Activated effector memory CD4-positive, alpha-beta T cell treated with Interleukin-2 at 50 U/mL for 16 hours (primary cell): ENCODE measurements around the gene ROR1.

Experiments used
- DNase-seq: peaks from one replicate; pipeline ENCODE4 v3.0.0-alpha.2; 2020

ROR1 gene

DNA sequence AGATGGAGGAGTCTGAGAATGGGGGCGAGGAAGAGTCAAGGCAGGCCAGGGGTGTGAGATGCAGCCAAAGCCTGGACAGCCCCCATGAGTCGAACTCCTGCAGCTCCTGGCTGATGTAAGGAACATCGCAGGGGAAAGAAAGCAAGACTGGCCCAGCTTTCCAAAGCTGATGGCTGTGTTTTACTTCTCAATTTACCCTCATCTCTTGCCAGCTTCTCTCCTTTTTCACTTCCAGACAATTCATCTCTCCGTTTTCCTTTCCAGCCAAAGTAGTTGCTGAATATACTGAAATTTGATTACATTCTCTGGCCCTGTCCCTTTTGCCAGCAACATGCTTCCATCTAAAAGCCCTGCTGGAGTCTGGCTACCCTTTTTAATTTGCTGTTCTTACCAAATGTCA is 389.6 kb downstream of the ROR1 start:
- DNase-seq: no peak

DNA sequence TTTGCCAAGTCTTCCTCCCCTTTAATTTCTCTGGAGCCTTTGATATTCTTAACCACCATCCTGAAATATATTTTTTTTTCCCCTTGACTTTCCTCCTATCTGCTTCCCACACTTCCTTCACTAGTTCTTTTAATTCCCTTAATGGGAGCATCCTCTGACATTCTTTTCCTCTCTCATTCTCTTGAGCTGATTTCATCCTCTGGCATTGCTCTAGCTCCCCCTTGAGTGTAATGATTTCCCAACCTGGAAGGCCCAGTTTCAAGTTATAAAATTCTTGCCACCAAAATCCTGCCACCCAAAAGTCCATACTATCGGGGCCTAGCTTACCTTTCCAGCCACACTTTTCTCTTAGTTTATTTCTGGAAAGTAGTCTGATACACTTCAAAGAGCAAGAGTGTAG is 390.2 kb downstream of the ROR1 start:
- DNase-seq: no peak

DNA sequence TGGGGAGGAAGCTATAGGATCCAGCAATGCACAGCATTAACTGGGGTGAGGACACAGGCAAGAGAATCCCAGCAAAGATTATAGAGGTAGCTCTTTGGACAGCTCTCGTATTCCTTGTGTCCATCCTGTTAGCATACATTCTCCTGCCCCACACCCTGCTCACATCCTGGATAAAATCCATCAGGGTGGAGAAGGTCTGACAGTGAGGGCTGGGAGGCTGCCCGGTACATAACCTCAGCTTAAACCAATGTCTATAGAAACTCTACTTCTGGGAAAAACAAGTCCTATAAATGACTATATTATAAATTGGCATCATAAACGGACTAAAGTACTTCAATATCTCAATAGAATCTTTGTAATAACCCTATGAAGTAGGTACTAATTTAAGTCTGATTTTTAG is 392.8 kb downstream of the ROR1 start:
- DNase-seq: no peak

DNA sequence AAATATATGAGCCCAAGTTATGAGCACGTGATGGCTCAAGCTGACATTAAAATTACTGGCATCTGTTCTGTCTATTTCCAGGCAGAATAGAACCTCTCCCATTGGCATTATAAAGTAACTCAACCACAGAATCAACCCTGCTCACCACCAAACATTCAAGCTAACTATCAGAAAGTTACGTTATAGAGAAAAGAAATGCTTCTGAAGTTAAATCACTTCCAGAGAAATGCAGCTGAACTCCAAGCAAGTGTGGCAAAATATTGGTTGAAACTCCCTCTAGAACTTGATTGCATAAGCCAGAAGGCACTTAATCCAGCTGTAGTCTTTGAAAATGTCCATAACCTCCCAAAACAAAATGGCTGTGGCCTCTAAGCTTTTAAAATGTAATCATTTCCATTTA is 393.4 kb downstream of the ROR1 start:
- DNase-seq: no peak

DNA sequence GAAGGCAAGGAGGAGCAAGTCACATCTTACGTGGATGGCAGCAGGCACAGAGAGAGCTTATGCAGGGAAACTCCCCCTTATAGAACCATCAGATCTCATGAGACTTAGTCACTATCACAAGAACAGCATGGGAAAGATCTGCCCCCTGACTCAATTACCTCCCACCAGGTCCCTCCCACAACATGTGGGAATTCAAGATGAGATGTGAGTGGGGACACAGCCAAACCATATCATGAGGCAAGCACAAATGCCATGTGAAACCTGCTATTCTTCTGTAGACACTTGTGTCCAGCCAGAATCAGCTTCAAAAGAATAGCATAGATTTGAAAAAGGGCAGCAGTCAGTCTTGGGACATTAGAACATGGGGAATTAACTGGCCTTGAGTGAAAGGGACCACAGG is 397.4 kb downstream of the ROR1 start:
- DNase-seq: no peak

DNA sequence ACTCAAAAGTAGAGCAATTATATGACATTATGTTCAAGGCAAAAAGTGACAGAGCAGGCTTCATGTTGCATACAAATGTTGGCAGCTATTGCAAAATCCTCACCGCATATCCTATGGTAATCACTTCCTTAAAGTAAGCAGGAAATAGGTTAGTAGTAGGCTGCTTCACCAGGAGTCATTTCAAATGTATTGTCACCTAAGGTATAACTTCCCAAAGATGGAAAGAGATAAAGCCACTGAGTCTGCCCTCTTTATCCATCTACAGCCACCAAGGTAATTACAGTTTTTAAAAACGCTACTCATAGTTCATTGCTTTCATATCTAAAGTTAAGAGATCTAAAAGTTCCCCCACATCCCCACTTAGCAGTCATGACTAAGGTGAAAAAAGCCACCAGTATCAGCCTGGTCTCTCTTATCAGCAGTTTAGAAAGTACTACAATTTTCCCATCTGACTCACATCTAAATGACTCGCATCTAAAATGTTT is 398.0 kb downstream of the ROR1 start:
- no peak for DNase-seq

DNA sequence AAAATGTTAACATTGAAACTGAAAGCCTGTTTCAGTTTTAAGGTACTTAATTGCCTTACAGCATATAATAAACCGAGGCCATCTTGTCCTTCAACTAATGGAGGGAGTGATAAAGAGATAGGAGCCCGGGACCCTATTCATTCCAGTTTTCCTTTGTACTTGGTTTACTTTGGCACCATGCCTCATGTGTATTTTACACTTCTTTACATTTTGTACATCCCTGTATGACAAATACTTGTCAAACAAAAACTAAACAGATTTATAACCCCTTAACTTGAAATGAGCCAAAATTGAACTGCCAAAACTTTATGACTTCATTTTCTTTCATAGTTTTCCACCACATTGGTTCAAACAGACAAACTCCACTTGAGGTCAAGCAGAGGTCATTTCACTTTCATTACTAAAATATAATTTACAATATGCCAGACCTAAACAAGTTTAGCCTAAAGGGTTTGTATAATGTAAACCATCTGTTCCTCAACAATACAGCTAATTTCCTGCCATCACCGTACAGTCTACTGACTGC is 398.7 kb downstream of the ROR1 start:
- no peak for DNase-seq

DNA sequence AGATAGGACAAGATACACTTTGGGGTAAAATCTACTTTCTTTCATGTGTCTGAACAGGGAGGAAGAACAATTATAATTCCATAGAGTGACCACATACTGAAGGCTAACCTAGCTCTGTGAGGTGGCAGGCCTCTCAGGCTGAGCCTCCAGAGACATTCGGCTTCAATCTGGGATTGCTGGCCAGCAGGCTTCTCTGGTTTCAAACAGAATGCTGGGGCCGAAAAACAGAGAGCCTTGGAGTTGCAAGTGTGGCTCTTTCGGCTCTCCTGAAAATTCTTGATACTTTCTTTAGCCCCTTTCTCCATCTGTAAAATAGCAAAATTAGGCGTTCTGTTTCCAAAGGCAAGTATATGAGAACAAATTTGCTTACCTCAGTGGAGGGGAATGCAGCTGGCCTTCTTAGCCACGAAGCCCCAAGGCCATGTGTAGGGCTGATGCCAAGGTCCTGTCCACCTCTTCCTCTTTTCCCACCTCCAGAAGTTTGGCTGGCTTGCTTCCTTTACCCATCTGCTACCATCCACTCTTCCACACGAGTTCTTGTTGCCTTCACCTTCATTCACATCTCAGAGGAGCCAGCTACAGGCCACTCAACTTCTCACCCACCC is 399.6 kb downstream of the ROR1 start:
- DNase-seq: no peak

DNA sequence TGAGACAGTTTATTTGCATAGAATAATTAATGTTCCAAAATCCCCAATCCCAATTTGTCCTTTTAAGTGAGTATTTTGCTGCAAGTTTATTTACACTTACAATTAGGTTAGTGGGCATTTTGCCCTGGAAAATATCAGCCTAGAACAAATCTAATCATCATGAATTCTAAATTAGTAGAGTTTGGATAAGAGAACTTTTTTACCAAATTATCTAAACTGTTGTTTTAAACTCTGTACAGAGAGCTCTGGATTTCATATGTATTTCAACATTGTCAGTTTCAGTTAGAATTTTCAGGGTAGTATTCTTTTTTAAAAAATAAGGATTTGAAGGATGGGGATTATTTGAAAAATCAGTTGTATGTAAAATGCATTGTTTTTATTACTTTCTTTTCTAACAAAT is 401.8 kb downstream of the ROR1 start:
- DNase-seq: no peak

DNA sequence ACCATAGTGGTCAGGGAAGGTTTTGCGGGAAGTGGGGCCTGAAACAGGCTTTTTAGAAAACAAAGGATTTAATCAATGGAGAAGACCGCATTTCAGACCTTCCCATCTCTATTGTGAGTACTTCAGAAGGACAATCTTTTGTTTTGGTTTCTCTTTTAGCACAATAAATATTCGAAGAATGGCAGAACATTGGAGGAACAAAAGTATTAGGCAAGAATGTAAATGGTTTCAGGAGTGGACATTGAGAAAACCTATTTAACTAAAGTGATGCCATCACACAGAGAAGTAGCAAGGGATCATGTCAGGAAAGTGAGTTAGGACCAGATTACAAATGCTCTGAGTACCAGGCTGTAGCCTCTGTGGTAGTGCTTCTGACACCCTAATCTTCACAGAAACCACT is 402.8 kb downstream of the ROR1 start:
- no peak for DNase-seq

DNA sequence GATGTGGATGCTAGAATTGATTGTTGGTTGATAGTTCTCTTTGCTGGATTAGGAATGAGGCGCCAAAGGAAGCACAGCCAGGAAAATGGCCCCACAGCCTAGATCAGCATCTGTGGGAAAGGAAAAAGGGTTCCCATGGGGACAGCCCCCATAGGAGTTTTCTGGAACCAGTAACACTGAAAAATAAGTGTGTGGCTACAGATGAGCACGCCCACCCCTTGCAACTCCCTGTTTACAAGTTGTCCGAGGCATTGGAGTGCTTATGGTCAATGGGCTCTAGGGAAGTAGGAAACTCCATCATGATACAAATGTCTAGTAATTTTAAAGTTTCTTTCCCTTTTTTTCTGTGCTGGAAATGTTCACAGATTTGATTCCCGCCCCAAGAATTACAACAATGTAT is 405.8 kb downstream of the ROR1 start:
- no peak for DNase-seq

DNA sequence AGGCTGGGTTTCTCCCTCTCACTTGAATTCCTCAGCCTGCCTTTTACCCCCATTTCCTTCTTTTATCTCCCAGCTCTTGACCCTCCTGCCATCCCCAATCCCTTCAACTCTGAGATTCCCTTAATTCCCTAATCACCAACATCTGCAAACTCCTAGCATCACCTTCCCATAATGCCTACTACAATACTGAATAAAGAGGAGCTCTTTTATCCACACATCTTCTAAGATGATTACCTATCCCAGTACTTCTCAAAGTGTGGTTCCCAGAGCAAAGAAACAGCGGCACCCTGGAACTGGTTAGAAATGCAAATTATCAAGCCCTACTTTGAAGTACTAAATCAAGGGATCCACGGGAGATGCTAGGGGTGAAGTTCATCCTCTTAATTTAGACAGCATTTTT is 408.4 kb downstream of the ROR1 start:
- DNase-seq: no peak

DNA sequence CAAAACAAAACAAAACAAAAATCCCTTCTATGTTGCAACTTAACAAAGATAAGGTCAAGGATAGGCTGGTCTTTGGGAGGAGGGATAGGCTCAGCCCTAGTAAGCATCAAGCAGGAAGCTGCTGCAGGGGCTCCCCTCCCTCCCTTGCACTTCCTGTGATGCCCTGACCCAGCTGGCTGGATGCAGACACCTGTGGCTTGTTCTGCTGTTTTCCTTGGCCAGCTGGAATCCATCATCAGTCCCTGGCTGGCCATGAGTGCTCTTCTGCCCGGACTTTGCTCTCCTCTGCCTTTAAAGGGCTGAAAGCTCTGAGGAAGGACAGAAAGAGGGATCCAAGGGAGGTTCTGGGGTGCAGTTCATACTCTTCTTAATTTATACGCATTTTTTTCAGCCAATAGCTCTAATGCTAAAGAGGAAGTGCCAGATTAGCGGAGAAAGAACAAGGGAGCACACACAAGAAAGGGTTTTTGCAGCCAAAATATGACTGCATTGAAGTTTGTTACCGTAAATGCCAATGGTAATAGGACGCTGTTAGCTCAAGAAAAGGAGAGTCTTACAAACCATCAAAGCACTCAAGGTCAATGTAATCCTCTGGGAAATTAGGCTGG is 409.7 kb downstream of the ROR1 start:
- no peak for DNase-seq

DNA sequence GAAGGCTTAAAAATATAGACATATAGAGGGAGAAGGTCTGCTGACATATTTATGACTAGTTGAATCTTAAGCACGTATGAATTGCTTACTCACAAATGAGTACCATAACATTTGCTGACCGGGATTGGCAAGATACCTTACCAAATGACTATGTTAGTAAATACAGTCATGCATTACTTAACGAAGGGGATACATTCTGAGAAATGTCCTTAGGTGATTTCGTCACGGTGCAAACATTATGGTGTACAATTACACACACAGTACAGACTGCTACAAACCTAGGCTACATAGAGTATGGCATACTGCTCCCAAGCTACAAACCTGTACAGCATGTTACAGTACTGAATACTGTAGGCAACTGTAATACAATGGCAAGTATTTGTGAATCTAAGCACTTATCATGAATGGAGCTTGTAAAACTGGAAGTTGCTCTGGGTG is 410.2 kb downstream of the ROR1 start:
- DNase-seq: no peak

DNA sequence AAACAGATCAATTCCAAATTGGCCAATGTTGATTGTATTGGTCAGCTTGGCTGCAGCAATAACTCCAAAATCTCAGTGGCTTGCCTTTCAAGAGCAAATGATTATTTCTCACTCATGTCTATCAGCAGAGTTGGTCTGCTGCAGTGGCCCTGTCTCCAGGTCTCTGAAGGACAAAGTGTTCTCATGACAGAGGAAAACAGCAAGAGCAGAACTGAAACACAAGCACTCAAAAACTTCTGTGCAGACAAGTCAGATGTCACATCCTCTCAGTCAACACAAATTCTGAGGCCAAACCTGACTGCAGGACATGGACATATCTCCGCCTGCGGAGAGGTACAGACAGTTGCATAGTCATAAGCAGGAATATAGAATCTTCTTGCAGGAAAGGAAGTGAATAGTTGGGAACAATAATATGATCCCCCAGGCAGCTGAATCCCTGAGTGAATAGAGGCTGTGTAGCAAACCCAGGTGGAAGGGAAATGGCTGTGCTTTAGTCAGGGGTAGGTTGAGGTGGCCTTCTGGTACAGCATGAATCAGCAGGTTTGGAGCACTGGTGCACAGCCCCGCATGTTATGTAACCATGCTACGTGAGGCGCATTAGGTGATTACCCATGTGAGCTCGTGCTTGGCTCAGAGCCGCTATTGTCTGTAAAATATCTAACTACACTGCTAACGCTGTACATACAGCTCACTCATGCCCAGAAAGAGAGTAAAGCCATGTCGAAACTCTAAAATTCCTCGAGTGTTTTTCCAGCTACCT is 412.5 kb downstream of the ROR1 start:
- no peak for DNase-seq

DNA sequence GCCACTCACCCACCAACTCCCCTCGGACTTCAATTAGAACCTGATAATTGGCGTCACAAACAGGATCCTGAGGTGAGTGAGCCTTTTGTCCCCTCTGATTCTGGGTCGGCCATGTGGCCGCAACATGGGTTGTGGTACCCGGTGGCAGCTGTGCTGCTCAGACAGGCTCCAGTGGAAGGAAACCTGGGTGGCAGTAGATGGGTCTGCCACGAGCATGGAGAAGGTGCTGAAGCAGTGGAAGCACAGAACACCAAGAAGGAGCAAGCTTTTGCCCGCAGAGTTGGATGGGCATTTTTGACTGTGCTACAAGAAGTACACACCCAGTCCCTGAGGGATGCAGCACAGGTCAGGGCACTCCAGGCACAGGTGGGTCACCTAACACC is 413.1 kb downstream of the ROR1 start:
- DNase-seq: no peak

DNA sequence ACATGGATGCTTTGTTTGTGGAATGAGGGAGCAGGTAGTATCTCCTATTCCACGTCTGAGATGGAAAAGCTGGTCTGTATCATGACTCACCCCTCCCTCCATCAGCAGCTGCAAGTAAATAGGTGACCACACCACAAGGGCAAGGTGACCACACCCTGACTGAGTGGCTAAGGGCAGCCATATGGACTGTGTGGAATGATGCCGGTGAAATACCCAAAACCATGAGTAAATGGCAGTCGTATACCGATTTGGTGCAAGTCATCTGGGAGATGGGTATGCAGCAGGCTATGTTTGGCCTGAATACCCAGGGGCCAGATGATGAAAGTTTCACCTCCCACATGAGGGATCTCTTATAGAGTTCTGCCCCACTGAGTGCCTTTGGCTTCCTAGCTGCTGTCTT is 413.8 kb downstream of the ROR1 start:
- no peak for DNase-seq

DNA sequence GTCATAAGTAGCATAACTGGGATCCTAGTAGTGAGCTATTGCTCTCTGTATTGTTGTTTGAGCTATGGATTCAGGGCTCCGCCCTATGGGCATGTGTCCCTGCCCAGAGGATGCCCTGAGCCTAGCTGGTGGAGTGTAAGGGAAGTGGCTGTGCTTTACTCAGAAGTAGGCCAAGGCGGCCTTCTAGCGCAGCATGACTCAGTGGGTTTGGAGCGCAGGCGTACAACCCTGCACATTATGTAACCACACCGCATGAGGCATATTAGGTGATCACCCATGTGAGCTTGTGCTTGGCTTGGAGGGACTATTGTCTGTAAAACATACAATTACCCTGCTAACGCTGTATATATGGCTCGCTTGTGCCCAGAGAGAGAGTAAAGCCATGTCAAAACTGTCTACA is 418.5 kb downstream of the ROR1 start:
- no peak for DNase-seq

DNA sequence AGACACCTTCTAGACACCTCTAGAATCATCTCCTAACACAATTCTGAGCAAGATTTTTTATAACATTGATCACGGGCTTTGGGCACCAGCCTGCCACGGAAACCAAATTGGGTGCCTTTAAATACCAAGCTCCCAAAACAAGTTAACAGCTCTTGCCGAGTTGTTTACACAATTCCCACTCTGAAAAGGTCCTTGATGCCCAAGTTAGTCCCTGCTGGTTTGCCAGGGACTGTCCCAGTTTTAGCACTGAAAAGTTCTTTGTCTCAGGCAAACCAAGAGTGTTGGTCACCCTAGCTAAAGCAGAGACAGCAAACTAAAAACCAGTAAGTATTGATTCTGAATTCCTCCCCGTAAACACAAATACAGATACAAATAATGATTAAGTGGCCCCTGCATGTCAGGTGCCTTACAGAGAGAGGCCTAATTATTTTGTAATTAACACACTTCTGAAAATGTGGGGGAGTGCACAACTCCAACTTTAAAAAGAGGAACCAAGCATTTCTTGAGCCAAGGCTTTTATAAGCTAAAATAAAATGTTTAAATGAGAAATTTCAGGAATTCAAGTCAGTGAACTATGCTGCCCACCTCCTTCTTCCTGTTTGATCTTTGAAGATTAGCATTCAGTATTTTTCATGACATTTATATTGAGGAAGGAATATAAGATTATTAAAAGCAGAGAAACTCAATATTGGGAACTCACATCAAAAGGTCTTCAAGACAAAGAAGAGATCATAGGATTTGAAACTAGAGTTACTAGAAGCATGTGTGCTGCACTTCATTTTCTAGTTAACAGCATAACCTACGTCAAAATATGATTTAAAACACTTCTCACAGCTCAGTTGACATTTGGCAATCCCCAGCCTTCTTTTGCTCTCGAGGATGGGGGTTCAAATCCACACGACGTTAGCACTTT is 420.6 kb downstream of the ROR1 start:
- DNase-seq: no peak

DNA sequence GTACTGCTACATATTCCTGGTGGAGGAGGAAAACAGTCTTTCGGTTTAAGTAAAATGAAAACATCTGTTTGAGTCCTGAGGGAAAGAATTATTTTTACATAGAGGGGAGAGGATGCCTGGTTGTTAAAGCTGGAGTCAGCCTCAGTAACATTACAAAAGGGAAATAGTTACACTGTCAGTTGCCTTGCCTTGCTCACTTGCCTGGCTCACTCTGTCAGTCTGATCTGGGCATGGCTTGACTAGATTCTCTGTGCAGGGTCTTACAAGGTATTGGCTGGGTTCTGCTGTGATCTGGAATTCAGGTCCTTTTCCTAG is 421.2 kb downstream of the ROR1 start:
- no peak for DNase-seq

DNA sequence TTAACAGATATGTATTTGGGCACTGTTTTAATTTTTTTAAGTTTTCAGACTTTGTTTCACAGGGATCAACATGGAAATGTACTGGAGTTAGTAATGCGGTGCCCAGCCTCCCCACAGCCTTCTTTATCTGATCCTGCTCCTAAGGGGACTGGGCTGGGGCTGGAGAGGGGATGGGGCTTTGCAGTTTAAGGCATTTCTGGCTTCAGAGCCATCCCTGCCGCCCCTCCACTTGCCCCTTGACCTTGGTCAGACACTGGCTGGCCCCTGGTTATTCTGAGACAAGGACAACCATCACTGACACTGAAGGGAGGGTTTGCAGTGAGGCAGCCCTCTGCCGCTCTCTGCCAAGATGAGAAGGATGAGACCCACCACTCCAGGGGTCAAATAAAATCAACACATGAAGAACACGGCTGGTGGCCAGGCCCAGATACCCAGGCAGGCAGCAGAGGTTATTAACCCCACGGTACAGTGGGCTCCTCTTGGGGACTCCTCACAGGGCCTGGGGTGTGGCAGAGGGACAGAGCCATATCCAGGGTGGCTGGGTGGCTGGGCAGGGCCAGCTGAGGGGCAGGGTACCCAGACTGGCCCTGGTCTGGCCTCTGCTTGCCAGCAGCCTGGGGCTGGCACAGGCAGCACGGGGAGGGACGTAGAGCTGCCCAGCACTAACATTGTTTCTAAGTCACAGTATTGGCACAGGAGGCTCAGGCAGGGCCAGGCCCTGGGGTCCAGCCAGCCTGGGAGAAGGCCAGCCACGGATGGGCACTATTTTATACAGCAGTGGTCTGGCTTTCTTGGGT is 422.5 kb downstream of the ROR1 start:
- no peak for DNase-seq

DNA sequence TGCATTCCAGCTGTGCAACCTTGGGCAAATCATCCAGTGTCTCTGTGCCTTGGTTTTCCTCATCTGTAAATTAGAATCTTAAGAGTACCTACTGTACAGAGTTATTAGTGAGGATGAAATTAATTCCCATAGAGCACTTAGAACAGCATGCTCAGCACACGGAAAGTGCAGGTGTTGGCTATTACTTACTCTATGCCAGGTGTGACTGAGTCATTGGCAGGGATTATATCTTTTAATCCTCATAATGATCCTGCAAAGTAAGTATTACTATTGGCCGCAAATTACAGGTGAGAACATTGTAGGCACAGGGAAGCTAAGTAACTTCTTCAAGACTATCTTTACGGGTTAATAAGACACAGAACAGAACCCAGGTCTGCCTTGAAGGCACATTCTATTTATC is 423.3 kb downstream of the ROR1 start:
- DNase-seq: no peak
